Activated naive CD8-positive, alpha-beta T cell treated with anti-CD3 and anti-CD28 coated beads, Interleukin-2, amount 50 U/mL, for 16 hours (primary cell): ENCODE data around the gene ABCC1.
"Not testable (repeated sequence)": the region's sequence is repeated elsewhere in the genome, so short reads cannot be mapped to it uniquely, and the experiment has no call there.

Experiments
- DNase-seq: peaks from one replicate; pipeline ENCODE4 v3.0.0-alpha.2; 2020; ENCODE audit warnings: low read depth, low spot score

The ABCC1 gene

DNA sequence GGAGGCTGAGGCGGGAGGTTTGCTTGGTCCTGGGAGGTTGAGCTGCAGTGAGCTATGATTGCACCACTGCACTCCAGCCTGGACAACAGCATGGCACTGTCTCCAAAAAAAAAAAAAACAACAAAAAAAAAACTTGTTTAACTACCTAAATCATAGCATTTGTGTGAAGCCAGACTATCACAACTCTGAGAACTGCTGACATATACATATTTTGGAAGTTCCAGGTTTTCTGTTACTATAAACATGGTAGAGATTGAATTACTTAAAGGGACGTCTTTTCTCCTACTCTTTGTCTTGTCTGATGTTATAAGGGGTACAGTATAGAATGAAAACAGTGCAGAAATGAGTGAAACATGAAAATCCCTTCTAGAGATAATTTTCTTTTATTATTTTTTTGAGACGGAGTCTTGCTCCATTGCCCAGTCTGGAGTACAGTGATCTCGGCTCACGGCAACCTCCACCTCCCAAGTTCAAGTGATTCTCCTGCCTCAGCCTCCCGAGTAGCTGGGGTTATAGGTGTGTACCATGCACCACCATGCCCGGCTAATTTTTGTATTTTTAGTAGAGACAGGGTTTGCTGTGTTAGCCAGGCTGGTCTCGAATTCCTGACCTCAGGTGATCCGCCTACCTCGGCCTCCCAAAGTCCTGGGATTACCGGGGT, 18.4 kb downstream of the ABCC1 start:
- no peak for DNase-seq

DNA sequence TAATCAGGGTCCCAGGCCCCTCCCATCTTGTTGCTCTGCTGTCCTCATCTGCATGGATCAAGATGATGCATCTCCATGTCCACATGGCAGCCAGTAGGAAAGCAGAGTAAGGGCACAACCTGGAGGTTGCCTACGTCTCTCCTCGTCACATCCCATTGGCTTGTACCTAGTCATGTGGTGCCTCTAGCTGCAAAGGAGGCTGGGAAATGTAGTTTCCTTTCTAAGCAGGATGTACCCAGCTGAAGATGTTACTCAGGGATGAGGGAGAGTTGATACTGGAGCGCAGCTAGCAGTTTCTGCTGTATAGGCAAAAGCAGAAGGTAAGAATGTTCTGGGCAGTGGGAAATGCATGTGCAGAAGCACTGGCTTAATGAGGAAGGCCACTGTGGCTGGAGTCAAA, 20.8 kb downstream of the ABCC1 start:
- DNase-seq: no peak

DNA sequence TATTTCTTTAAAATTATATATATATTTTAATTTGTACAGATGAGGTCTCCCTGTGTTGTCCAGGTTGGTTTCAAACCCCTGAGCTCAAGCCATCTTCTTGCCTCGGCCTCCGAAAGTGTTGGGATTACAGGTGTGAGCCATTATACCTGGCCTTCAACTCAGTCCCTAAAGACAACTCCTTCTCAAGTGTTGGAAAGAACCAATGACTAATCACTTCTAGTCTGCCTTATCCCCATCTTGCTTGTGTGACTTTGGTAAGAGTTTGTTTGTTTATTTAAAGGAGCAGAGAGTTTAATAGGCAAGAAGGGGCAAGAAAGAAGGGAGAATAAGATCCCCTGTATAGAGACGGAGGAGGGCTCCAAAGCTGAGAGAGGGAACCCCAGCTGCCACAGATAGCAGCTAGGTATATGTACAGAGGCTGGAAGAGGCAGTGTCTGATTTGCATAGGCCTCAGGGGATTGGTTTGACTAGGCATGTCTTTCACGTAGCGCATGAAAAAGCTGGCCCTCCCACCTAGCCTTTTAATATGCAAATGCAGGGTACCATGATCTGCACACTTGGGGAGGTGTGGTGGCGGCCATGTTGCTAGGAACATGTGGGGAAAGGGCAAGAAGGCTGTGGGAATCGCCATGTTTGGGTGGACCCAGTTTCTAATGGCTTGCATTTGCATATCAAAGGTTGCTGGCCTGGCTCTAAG, 21.5 kb downstream of the ABCC1 start:
- DNase-seq: no peak

DNA sequence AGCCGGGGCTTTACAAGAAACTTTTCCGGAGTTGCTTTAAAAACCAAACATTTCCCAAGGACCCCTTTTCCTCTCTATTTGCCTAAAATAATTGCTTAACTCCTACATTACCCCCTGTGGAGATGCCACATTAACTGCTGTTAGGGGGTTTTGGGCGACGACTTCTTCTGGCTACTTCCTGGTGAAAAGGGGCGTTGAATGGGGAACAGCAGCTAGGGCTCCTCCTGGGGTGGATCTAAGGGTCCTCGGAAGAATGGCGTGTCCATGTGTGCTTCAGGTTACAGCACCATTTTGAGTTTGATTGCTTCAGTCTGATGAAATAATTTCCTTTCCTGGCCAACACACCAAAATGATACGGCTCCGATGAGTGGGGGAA, 22.0 kb downstream of the ABCC1 start:
- no peak for DNase-seq

DNA sequence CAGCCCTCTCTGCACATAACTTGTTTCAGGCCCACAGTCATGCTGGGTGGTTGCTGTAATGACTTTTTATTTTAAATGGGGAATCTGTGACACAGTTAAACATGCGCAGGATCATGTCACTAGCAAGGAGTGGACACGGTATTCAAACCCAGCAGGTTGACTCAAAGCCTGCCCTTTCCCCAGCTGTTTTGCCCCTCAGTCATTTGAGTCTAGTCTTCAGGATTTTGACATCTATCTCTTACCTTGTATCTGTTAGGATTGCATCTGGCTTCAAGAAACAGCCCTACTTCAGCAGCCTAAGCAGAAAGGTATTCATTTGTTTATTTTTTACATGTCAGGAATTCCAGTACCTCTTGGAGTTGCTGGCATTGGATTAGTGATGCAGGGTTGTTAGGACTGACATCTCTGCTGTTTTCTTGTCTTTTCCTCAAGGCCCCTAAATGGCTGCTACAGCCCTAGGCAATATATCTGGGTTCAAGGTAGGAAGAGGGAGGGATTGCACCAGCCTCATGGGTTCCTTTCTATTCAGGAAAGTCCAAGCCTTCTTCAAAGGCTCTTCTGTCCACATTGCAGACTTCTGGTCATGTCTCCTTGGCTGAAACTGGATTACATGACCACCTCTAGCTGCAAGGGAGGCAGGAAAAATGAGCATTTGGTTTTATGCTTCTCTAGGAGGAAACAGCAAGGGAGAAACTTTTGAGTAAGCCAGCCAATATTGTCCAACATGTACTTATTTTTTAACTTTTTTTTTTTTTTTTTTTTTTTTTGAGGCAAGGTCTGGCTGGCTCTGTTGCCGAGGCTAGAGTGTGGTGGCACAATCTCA, 22.8 kb downstream of the ABCC1 start:
- no peak for DNase-seq

DNA sequence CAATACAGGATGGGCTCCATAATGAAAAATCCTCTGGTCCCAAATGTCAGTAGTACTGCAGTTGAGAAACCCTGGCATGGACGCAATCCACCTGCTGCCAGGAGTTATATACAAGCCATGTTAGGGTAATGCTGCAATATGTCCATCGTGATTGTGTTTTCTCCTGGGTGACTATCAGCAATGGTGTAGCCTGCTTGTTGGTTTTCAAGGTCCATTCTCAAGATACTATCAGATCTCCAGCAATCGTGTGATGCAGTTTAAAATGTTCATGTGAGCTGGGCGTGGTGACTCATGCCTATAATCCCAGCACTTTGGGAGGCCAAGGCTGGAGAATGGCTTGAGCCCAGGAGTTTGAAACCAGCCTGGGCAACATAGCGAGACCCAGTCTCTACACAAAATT, 24.0 kb downstream of the ABCC1 start:
- no peak for DNase-seq

DNA sequence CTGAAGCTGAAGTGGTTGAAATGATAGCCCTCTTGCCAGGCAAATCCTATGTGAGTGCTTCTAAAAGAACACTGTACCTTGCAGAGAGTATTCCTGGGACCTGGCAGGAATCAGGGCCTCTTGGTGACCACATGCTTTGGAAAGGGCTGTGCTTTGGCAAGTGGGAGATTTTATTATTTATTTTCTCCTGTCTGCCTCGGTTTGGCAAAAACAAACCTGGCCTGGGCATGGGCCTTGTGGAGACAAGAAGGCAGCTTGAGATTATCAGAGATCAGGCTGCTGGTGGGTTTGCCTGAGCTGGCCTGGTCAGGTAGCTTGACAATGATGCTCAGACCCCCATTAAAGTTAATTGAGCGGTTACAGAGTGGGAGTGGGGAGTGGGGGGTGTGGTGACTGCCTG, 24.6 kb downstream of the ABCC1 start:
- DNase-seq: no peak

DNA sequence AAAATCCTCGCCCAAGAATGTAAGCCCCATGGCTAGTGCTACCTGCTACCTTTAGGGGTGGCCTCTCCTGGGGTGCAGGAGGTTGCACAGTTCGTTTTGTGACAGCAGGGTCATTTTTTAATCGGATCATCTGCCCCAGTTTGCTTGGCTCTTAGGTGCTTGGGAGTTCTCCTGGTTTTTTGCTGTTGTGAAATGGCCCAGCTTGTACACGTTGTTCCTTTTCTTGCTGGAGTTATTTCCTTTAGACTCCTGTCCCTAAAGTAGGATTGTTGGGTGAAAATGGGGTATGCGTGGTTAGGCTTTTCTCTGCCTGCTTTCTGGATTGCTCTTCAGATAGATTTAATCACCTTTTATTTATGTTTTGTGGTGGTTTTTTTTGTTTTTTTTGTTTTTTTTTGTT, 25.8 kb downstream of the ABCC1 start:
- DNase-seq: no peak

DNA sequence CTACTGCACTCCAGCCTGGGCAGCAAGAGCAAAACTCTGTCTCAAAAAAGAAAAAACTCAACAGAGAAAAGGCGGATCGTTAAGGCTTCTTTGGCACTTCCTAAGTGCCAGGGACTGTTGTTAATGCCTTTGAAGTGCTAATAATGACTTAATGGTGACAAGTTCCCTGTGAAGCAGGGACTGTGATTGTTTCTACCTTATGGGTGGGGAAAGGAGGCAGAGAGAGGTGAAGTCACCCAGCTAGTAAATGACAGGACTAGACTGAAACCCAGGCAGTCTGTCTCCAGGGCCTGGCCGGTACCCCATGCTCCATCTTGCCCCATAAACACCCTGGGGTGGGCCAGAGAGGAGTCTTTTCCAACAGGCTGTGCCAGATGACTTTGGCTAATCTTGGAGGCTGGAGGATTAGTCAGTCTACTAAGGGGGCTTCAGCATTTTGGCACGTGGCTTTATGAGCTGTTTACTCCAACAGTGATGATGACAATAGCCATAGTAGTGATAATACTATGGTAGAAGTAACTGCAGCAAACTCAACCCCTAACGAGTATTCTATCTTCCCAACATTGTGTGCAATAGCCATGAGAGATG, 26.9 kb downstream of the ABCC1 start:
- DNase-seq: no peak

DNA sequence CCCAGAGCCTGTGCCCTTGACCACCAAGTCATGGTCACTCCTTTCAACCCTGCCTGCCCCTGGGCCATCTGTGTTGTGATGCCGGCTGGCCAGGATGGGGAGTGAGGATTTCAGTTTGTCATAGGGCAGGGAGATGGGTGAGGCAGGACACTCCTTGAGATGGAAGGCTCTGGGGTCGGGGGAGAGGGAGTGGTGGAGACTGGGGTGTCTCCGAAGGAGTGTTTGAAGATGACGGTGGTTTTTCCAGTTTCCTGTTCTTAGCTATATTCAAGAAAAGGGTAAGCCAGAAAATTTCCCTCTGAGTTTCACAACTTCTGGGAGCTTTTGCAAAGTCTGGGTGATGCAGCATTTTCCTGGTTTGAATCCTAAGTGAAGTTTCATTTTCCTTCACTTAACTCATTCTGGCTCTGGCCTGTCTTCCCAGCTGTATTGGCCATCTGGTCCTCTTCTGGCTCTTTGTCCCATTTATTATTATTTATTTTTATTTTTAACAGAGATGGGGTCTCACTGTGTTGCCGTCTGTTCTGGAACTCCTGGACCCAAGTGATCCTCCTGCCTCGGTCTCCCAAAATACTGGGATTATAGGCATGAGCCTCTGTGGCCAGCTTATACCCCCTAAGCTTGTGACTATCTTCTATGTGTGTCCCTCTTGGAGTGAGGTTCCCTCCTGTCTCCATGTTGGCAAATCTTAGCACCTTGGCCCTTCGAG, 27.7 kb downstream of the ABCC1 start:
- DNase-seq: no peak

DNA sequence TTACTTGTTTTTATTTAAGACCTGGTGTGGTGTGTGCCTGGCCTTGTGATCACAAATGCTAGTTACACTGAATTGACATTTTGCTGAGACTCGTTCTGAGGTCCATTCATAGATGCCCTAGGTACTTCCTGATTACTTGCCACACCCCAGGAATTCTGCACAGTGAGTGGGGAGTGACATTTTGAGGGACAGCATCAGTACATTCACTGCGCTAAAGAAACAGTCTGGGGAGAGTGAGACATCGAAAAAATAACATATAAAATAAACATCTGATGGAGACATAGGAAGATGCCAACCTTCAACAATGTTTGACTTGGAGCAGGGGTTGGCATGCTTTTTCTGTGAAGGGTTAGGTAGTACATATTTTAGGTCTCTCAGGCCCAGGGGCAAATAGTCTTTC, 30.4 kb downstream of the ABCC1 start:
- DNase-seq: no peak

DNA sequence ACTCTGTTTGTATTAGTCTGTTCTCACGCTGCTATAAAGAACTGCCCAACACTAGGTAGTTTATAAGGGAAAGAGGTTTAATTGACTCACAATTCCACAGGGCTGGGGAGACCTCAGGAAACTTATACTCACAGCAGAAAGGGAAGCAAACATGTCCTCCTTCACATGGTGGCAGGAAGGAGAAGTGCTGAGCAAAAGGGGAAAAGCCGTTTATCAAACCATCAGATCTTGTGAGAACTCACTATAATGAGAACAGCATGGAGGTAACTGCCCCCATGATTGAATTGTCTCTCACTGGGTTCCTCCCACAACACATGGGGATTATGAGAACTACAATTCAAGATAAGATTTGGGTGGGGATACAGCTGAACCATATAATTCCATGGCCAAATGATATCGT, 30.9 kb downstream of the ABCC1 start:
- DNase-seq: no peak

DNA sequence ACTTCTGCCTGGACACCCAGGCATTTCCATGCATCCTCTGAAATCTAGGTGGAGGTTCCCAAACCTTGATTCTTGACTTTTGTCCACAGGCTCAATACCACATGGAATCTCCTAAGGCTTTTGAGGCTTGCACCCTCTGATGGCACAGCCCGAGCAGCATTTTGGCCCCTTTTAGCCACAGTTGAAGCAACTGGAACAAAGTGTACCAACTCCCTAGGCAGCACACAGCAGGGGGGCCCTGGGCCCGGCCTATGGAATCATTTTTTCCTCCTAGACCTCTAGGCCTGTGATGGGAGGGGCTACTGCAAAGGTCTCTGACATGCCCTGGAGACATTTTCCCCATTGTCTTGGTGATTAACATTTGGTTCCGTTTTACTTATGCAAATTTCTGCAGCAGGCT, 32.0 kb downstream of the ABCC1 start:
- no peak for DNase-seq

DNA sequence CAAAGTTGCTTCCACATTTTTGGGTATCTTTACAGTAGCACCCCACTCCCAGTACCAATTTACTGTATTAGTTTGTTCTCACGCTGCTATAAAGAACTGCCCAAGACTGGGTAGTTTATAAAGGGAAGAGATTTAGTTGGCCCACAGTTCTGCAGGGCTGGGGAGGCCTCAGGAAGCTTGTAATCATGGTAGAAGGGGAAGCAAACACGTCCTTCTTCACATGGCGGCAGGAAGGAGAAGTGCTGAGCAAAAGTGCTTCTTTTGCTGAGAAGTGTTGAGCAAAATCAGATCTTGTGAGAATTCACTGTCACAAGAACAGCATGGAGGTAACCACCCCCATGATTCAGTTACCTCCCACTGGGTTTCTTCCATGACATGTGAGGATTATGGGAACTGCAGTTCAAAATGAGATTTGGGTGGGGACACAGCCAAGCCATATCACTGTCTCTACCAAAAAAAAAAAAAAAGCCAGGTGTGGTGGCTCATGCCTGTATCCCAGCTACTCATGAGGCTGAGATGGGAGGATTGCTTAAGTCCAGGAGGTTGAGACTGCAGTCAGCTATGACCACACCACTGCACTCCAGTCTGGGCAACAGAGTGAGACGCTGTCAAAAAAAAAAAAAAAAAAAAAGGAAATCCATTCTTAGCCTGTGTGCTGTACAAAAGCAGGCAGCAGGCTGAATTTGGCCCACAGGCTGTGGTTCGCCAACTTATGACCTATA, 32.9 kb downstream of the ABCC1 start:
- not testable (repeated sequence) for DNase-seq

DNA sequence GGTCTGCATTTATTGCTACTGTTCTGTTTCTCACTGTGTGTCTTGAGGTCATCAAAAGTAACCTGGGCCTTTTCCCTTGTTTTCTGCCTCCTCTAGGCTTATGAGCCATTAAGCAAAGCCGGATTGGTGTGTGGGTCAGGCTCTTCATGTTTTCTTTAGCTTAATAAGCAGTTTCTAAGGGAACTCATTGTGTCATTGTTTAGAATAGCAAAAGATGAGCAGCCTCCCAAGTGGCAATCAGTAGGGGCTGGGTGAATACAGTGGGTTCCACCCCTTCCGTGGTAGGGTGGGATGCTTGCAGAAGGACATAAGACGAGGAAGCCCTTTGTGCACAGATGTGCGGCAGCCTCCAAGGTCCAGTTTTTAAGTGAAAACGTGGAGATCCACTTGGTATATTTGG, 34.5 kb downstream of the ABCC1 start:
- DNase-seq: no peak

DNA sequence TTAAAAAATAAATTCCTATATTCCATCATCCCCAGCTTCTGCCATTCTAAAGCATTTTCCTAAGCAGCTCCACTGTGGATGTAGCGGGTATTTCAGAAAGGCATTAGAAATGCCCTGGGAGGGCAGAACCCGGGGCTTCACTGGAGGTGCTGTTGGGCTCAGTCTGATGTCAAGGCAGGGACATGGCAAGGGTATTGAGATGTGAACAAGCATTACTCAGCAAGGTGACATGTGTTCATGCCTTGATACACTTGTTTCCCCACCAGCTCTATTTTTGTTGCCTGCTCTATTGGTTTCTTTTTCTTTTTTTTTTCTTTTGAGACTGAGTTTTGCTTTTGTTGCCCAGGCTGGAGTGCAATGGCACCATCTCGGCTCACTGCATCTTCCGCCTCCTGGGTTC, 35.7 kb downstream of the ABCC1 start:
- DNase-seq: no peak

DNA sequence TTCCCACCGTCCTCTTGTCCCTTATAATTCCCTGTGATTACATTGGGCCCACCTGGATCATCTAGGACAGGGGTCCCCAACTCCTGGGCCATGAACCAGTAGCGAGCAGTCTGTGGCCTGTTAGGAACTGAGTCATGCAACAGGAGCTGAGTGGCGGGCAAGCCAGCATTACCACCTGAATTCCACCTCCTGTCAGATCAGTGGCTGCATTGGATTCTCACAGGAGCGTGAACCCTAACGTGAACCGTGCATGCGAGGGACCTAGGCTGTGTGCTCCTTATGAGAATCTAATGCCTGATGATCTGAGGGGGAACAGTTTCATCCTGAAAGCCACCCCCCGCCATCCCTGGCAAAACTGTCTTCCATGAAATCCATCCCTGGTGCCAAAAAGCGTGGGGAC, 36.8 kb downstream of the ABCC1 start:
- no peak for DNase-seq

DNA sequence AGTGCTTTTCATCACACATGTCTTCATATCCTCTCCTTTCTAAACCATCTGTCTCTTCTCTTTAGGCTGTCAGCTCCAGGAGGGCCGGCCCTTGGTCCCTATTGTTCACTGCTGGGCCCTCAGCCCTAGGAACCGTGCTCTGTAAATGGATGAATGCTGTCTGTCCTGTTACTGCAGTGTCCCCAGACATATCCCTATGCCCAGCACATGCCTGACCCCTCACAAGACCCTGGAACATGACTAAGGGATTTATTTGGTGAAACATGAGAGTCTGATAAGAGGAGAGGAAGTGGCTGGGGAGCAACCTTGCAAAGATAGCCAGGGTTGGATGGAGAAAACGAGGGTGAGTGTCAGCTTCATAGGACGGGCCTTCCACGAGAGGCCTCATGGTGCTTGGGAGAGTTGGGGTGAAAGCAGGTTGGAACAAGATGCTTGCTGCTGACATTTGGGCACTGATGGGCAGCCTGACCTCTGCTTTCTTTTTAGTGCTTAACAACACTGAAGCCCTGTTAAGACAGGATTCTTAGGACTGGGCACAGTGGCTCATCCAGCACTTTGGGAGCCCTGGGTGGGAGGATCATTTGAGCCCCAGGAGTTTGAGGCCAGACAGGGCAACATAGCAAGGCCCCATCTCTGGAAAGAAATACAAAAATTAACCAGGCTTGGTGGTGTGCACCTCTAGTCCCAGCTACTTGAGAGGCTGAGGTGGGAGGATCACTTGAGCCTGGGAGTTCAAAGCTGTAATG, 39.0 kb downstream of the ABCC1 start:
- DNase-seq: no peak

DNA sequence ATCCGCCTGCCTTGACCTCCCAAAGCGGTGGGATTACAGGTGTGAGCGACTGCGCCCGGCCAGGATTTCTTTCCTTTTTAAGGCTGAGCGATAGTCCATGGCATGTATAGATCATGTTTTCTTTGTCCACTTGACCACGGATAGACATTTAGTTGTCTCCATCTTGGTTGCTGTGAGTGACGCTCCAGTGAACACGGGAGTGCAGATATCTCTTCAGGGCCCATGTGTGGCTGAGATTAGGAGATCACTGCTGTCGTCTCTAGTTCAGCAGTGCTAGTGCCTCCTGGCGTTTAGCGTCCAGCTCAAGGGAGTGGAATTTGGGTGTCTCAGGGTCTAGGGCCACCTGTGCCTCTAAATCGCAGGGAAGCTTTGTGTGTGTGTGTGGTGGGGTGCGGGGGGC, 41.5 kb downstream of the ABCC1 start:
- no peak for DNase-seq

DNA sequence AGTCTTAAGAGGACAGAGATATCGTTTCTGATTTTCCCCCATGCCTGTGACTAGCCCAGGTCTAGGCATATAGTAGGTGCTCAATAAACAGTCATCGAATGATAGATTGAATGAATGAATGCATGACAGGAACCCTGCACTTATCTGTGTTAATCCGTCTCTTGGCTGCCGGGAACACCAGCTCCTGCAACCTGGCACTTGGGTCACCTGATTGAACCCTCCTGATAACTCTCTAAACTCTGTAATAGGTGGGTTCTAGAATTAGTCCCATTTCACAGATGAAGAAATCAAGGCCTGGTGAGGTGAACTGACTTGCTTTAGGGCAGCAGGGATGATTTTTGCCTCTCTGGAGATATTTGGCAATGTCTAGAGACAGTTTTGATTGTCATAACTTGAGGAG, 43.7 kb downstream of the ABCC1 start:
- DNase-seq: no peak

DNA sequence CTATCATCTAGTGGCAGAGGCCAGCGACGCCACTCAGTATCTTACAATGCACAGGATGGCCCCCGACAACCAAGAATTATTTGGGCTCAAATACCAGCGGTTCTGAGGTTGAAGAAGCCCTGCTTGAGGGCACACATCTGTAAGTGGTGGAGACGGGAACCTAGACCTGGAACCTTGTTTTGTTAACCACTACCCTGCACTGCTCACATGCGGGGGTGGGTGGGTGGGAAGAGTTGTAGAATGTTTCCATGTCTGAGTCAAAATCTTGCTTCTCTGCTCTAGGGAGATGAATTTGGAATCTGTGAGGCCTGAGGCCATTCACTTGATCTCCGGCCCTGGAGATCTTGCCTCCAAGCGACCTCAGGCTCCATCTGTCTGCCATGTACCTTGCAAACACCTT, 44.1 kb downstream of the ABCC1 start:
- no peak for DNase-seq
